GM19193 (cell line): ENCODE results near the gene STAP2.

Experiments
- POLR2A ChIP-seq: IDR thresholded peaks from 4 replicates; pipeline ENCODE4 v1.6.1; 2011; ENCODE audit not compliant: insufficient read depth, insufficient read length; ENCODE audit errors: extremely low read depth

STAP2 gene

DNA sequence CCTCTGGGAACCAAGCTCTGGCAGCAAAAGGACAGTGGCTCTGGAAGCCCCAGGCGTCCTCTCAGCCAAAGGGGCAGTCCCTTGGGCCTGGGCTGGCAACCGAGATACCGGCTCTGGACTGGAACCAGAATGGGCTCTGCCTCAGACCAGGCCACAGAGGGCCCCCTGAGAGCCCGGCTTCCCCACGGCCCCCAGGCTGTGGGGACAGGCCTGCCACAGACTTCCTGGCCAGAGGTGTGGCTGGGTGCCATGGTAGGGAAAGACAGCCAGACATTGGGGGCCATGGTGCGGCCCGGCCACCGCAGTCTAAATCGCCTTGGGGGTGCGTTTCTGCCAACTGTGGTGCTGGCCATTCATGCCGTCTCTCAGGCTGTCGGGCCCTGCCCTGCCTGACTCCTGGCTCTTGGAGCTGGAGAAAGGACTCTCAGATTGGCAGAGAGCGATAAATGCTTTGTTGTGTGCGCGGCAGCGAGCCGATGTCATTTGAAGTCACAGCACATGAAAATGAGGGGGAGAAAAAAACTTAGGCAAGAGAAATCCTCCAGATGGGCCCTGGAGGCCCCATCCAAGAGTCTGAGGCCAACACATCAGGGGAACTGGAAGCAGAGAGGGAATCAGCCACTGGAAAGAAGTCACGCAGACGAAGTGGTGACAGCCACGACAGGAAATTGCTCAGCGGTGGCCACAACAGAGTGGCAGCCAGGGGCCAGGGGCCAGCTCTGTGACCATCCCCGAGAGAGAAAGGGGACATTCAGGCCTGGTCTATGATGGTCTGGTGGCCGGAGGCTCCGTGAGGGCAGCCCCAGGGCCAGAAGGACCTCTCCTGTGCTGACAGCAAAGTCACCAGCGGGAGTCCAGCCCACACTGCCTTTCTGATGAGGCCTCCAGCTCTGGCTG is 35.2 kb upstream of the STAP2 start:
- TF ChIP-seq POLR2A: no peak

DNA sequence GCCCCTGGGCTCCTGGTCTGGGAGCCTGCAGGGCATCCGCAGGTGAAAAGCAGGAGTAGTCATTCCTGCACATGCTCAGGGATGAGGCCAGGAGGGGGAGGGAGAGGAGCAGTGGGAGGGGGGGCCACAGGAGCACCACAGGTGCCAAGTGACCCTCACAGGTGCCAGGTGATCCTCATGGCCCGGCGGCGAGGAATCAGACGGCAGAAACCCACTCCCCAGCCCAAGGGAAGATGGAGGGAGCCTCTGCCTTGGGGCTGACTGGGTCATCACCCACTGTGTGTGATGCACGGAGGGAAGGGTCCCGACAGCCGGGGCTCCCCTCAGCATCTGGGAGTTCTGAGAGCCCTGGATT is 34.4 kb upstream of the STAP2 start:
- TF ChIP-seq POLR2A: no peak

DNA sequence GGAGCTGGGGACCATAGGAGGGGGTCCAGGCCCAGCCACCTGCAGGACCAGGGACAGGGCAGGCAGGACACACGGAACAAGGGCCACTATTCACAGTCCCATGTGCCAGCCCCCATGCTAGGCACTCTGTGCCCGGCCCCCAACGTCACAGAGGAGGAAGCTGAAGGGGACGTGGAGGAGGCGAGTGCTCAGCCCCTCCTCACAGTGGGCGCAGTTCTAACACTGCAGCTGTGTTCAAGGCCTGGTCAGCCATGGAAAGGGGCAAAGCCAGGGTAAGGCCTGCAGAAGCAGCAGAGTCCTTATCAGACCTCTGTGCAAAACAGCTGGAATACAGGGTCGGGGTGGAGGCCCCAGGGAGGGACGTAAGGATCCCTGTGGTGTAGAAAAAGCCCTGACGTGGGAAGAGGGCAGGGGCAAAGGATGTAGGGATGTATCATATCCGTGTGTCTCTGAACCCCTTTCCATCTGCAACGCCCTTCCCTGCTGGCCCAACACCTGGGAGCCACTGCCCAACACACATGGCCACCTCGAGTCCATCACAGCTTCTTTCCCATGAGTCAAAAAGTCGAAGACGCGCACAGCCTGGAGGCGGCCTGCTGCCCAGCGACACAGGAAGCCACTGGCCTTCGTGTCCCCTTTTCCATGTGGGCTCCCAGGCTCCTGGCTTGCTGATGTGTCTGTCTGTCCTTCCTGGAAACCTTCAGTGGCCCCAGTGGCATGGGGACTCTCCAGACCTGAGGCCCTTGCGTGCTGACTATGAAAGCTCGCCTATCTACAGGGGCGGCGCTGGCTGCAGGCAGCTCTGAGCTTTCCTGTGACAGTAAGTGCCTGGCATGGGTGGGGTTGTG is 33.8 kb upstream of the STAP2 start:
- TF ChIP-seq POLR2A: no peak

GRCh38 chr19:4371247-4372164 is 32.9 kb upstream of the STAP2 start:
- TF ChIP-seq POLR2A: no peak

- no peak for TF ChIP-seq POLR2A
Measured at GRCh38 chr19:4370418-4371041, 31.9 kb upstream of the STAP2 start.

GRCh38 chr19:4369888-4370260 is 31.2 kb upstream of the STAP2 start:
- peak; percentile 21 for TF ChIP-seq POLR2A

GRCh38 chr19:4369109-4369887 is 30.7 kb upstream of the STAP2 start:
- peak; percentile 49 for TF ChIP-seq POLR2A

- peak; percentile 25 for TF ChIP-seq POLR2A
Measured at GRCh38 chr19:4368128-4368820, 29.6 kb upstream of the STAP2 start.

DNA sequence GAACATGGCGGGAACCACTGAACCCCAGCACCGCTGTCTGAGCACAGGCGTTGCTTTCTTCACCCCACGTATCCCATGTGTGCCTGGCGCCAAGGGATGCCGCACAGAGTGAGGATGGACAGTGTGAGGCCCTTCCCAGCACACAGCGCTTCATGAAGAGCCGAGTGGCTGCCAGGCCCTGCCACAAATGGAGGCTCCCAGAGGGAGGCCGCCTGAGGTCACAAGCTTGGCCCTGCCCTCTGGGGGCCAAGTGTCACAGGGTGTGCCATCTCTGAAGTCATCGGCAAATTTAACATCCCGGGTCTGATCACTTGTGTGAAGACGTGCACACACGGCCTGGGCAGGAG is 29.1 kb upstream of the STAP2 start:
- no peak for TF ChIP-seq POLR2A

GRCh38 chr19:4367336-4367723 is 28.7 kb upstream of the STAP2 start:
- no peak for TF ChIP-seq POLR2A

- TF ChIP-seq POLR2A: no peak
Measured at GRCh38 chr19:4366666-4367335, 28.2 kb upstream of the STAP2 start.

DNA sequence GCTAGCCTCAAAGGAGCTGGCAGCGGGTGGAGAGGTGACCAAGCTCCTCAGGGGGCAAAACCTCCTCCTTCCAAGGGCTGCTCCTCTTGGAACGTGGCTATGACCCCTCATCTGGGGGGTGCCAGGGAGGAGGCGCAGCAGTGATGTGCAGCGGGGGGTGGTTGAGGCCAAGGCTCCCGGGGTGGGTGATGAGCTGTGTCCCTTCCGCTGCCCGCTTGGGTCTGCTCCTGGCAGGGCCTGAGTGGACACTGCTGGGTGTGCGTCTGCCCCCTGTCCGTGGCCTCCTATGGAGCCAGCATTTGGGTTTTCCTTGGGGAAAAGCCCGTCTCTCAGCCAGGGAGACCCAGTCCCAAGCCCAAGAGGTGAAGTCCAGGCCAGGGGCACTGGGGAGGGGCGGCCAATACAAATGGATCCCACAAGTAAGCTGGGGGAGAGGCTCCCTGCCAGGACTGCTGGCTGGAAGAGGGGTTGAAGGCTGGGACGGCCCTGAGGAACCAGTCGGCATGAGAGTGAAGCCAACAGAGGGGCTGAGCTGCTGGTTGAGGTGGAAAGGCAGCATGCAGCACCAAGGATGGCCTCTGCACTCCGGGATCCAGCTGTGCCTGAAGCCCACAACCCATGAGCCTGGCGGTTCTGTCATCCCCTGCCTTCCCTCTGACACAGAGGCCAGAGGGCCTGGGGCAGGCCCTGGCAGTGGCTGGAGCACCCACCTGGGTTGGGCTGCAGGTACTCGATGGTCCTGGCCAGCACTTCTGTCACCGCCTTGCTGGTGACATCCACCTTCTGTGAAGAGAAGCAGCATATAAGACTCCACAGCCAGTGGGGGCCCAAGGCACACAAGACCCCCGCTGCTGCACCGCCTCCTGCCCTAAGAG is 27.4 kb upstream of the STAP2 start:
- TF ChIP-seq POLR2A: no peak
